Epithelial cell of esophagus (primary cell): ENCODE results near the gene CBX8.

Experiments used
- DNase-seq: peaks from one replicate; pipeline ENCODE4 v3.0.0; 2010; ENCODE audit warnings: low read depth
- H3K4me3 ChIP-seq: 2 replicates; pipeline ENCODE4 v1.5.1; 2011; ENCODE audit warnings: mild to moderate bottlenecking, low read length, control low read depth
- CTCF ChIP-seq: IDR thresholded peaks from 2 replicates; pipeline ENCODE4 v1.5.1; 2011; ENCODE audit warnings: low read depth, mild to moderate bottlenecking, low read length, control low read depth, inconsistent platforms; ENCODE audit not compliant: insufficient read depth; ENCODE audit errors: missing control alignments

CBX8 gene

GRCh38 chr17:79818026-79818758, 21.3 kb upstream of the CBX8 start:
- DNase-seq: no peak
- H3K4me3 ChIP-seq: no peak overlapping the region
- TF ChIP-seq CTCF: no peak

- TF ChIP-seq CTCF: no peak
- no peak for DNase-seq
- no peak overlapping the region for H3K4me3 ChIP-seq
Observed at GRCh38 chr17:79815836-79816461, 19.1 kb upstream of the CBX8 start.

GRCh38 chr17:79814974-79815835, 18.3 kb upstream of the CBX8 start:
- H3K4me3 ChIP-seq: no peak overlapping the region
- peak; percentile 60 for DNase-seq
- no peak for TF ChIP-seq CTCF

GRCh38 chr17:79814127-79814973, 17.5 kb upstream of the CBX8 start:
- H3K4me3 ChIP-seq: no peak overlapping the region
- no peak for TF ChIP-seq CTCF
- no peak for DNase-seq

GRCh38 chr17:79813297-79814126, 16.6 kb upstream of the CBX8 start:
- no peak overlapping the region for H3K4me3 ChIP-seq
- TF ChIP-seq CTCF: no peak
- no peak for DNase-seq
